Smooth muscle cell (in vitro differentiated cells): ENCODE data around the gene MMP8. TPM values are rescaled to one million over a fixed set of nuclear protein-coding genes. Genes with fewer than 3 reads are reported as not detected.
A peak's percentile ranks its signal among the peaks of the same experiment; 100 is the strongest.

Experiments
- DNase-seq: peaks from one replicate; lab custom pipeline; 2025; ENCODE audit not compliant: unreplicated experiment; lab: John Stamatoyannopoulos, UW
- H2AFZ ChIP-seq: fragments of 200-600 bp; sonication (generic); 2 replicates; pipeline ENCODE4 v1.6.0; 2016; ENCODE audit warnings: antibody characterized with exemption, low read depth, mild to moderate bottlenecking
- H3F3A ChIP-seq: fragments of 200-600 bp; sonication (generic); 2 replicates; pipeline ENCODE4 v1.6.0; 2017; ENCODE audit warnings: antibody characterized with exemption, low read depth
- H3K27ac ChIP-seq: fragments of 200-600 bp; sonication (generic); 2 replicates; pipeline ENCODE4 v1.5.1; 2016; ENCODE audit warnings: low read depth, mild to moderate bottlenecking
- H3K27me3 ChIP-seq: fragments of 200-600 bp; sonication (generic); 2 replicates; pipeline ENCODE4 v1.6.1; 2016; ENCODE audit warnings: low read depth, mild to moderate bottlenecking
- H3K36me3 ChIP-seq: fragments of 200-600 bp; sonication (generic); 2 replicates; pipeline ENCODE4 v1.5.1; 2016; ENCODE audit warnings: low read depth
- H3K4me1 ChIP-seq: fragments of 200-600 bp; sonication (generic); 2 replicates; pipeline ENCODE4 v1.5.1; 2016; ENCODE audit warnings: low read depth
- H3K4me2 ChIP-seq: fragments of 200-600 bp; sonication (generic); 2 replicates; pipeline ENCODE4 v1.6.0; 2016; ENCODE audit warnings: mild to moderate bottlenecking
- H3K4me3 ChIP-seq: fragments of 200-600 bp; sonication (generic); 2 replicates; pipeline ENCODE4 v1.5.1; 2016; ENCODE audit warnings: mild to moderate bottlenecking
- H3K79me2 ChIP-seq: fragments of 200-600 bp; sonication (generic); 2 replicates; pipeline ENCODE4 v1.6.0; 2016; ENCODE audit warnings: low read depth, mild to moderate bottlenecking
- H3K9ac ChIP-seq: fragments of 200-600 bp; sonication (generic); 2 replicates; pipeline ENCODE4 v1.6.0; 2016; ENCODE audit warnings: low read depth
- H3K9me3 ChIP-seq: fragments of 200-600 bp; sonication (generic); replicated peaks from 2 replicates; pipeline ENCODE4 v1.5.1; 2016; ENCODE audit warnings: low read depth
- H4K20me1 ChIP-seq: fragments of 200-600 bp; sonication (generic); 2 replicates; pipeline ENCODE4 v1.6.0; 2016; ENCODE audit warnings: low read depth
- CTCF ChIP-seq: fragments of 200-600 bp; sonication (generic); IDR thresholded peaks from 2 replicates; pipeline ENCODE4 v1.5.1; 2017; ENCODE audit warnings: borderline replicate concordance, mild to moderate bottlenecking, antibody characterized with exemption; ENCODE audit not compliant: insufficient read depth, poor library complexity, severe bottlenecking
- WGBS: methylation state at CpG from one replicate; pipeline ENCODE4 v1.1.7; 2016; ENCODE audit warnings: low lambda C conversion rate; 5-methylcytosine and 5-hydroxymethylcytosine counted together
- polyA plus RNA-seq: library from polyadenylated mRNA; unstranded; fragments of >200 nt; fragmentation: Nextera tagmentation; extraction: Ambion mirVana; gene quantifications from 2 replicates; pipeline ENCODE4 v1.2.1, GENCODE V29; 2016
- total RNA-seq: library from RNA; depleted of rRNA; stranded (reverse); fragments of >200 nt; gene quantifications from 2 replicates; pipeline ENCODE4 v1.2.3, GENCODE V29; 2014

MMP8 gene
- total and polyA plus RNA-seq, 2 experiments from 2014 or later, result 0.81 TPM; not detected in 1

GRCh38 chr11:102761646-102762238, 37.0 kb upstream of the MMP8 start:
- Histone ChIP-seq H3K27me3 (no peaks in the 10 kb centered on the region), H3K79me2 (no peaks in the 10 kb centered on the region), H3K4me1 (peaks cover 13% of the 10 kb centered on the region), H4K20me1 (no peaks in the 10 kb centered on the region), H3K9ac (no peak overlapping the region), H3K36me3 (no peaks in the 10 kb centered on the region), H3K4me2 (peak overlapping the region; percentile 53), H3K9me3 (no peaks in the 10 kb centered on the region), H3K27ac (peak overlapping the region; percentile 81), H3F3A (peaks cover 13% of the 10 kb centered on the region), H3K4me3 (no peak overlapping the region), H2AFZ (no peak overlapping the region)
- TF ChIP-seq CTCF, result no peak
- WGBS, result 58% methylated on average over 4 of the region's 4 CpGs
- no peak for DNase-seq

GRCh38 chr11:102760344-102761035, 35.7 kb upstream of the MMP8 start:
- Histone ChIP-seq H3K4me1 (peaks cover 13% of the 10 kb centered on the region), H3K9ac (peak overlapping the region; percentile 28), H3K4me3 (no peak overlapping the region), H3F3A (peaks cover 13% of the 10 kb centered on the region), H3K27me3 (no peaks in the 10 kb centered on the region), H2AFZ (no peak overlapping the region), H3K9me3 (no peaks in the 10 kb centered on the region), H4K20me1 (no peaks in the 10 kb centered on the region), H3K27ac (peak overlapping the region; percentile 81), H3K36me3 (no peaks in the 10 kb centered on the region), H3K4me2 (peak overlapping the region; percentile 51), H3K79me2 (no peaks in the 10 kb centered on the region)
- no peak for TF ChIP-seq CTCF
- WGBS, result 26% methylated on average over 4 of the region's 4 CpGs
- no peak for DNase-seq

GRCh38 chr11:102757823-102758549, 33.2 kb upstream of the MMP8 start:
- no peak overlapping the region for H3K27ac ChIP-seq
- H3K9me3 ChIP-seq, result no peaks in the 10 kb centered on the region
- no peak overlapping the region for H3K9ac ChIP-seq
- H4K20me1 ChIP-seq, result no peaks in the 10 kb centered on the region
- peaks cover 13% of the 10 kb centered on the region for H3F3A ChIP-seq
- no peak overlapping the region for H2AFZ ChIP-seq
- no peak for TF ChIP-seq CTCF
- no peak for DNase-seq
- no peak overlapping the region for H3K4me3 ChIP-seq
- no peaks in the 10 kb centered on the region for H3K36me3 ChIP-seq
- no peaks in the 10 kb centered on the region for H3K27me3 ChIP-seq
- H3K4me2 ChIP-seq, result no peak overlapping the region
- peaks cover 13% of the 10 kb centered on the region for H3K4me1 ChIP-seq
- H3K79me2 ChIP-seq, result no peaks in the 10 kb centered on the region
- 95% methylated on average over 2 of the region's 2 CpGs for WGBS
